HepG2 (cell line): ENCODE results near the gene TMEM107. TPM values are rescaled to one million over a fixed set of nuclear protein-coding genes. Genes with fewer than 3 reads are reported as not detected.

ENCODE experiments used
- CEBPG ChIP-seq: IDR thresholded peaks from 2 replicates; pipeline ENCODE4 v1.6.1; 2016
- HOXA5 ChIP-seq: sonication (generic); formaldehyde crosslinking; IDR thresholded peaks from 2 replicates; pipeline ENCODE4 v1.4.0; 2020; ENCODE audit warnings: missing genetic modification reagents
- KDM1A ChIP-seq: IDR thresholded peaks from 2 replicates; pipeline ENCODE4 v1.6.1; 2016; ENCODE audit warnings: missing compliant biosample characterization
- NCOA1 ChIP-seq: sonication (generic); formaldehyde crosslinking; IDR thresholded peaks from 2 replicates; pipeline ENCODE4 v1.9.0; 2021; ENCODE audit warnings: missing genetic modification reagents
- PCBP1 ChIP-seq: fragments of 200-400 bp; formaldehyde crosslinking; IDR thresholded peaks from 2 replicates; pipeline ENCODE4 v1.6.1; 2017; ENCODE audit warnings: mild to moderate bottlenecking, low read depth, low read length, borderline replicate concordance
- TOPORS ChIP-seq: sonication (generic); formaldehyde crosslinking; IDR thresholded peaks from 2 replicates; pipeline ENCODE4 v1.8.0; 2023; ENCODE audit warnings: mild to moderate bottlenecking, missing genetic modification reagents
- ZFP82 ChIP-seq: sonication (generic); formaldehyde crosslinking; IDR thresholded peaks from 2 replicates; pipeline ENCODE4 v1.5.1; 2020; ENCODE audit warnings: mild to moderate bottlenecking, missing genetic modification reagents, borderline replicate concordance
- ZNF234 ChIP-seq: sonication (generic); formaldehyde crosslinking; conservative IDR thresholded peaks from 2 replicates; pipeline ENCODE4 v1.5.1; 2020; ENCODE audit warnings: mild to moderate bottlenecking, missing genetic modification reagents
- ZNF564 ChIP-seq: sonication (generic); formaldehyde crosslinking; IDR thresholded peaks from 2 replicates; pipeline ENCODE4 v1.8.1; 2023; ENCODE audit warnings: mild to moderate bottlenecking, missing genetic modification reagents
- ZSCAN12 ChIP-seq: sonication (generic); formaldehyde crosslinking; IDR thresholded peaks from 2 replicates; pipeline ENCODE4 v1.9.0; 2021; ENCODE audit warnings: mild to moderate bottlenecking, missing genetic modification reagents
- polyA plus RNA-seq, 8 experiments: library from polyadenylated mRNA; depleted of rRNA in 3 of 8; stranded (reverse) in 7 of 8; unstranded in 1 of 8; fragments of >200 nt; fragmentation: Illumina TruSeq in 4 of 8; extraction: Trizol in 4 of 8; gene quantifications; 2 replicates each; pipeline versions ENCODE4 v1.2.1 to v1.2.3, GENCODE V29; 2011 to 2016; ENCODE audit warnings: low read depth in 4 of 8, missing spikeins in 1 of 8, mixed read lengths in 1 of 8; ENCODE audit not compliant: insufficient read depth in 1 of 8
- total RNA-seq, 5 experiments: library from RNA; depleted of rRNA; stranded (reverse); fragments of >200 nt; fragmentation: Illumina TruSeq; extraction: Trizol; gene quantifications; 2 replicates each; pipeline ENCODE4 v1.2.3, GENCODE V29; 2016; ENCODE audit warnings: low read depth in 1 of 5
- TF ChIP-seq, protein P1 (sequence below): sonication (generic); formaldehyde crosslinking; conservative IDR thresholded peaks from 2 replicates; pipeline ENCODE4 v1.4.0; 2020; ENCODE audit warnings: missing genetic modification reagents
- TF ChIP-seq, protein P2 (sequence below): sonication (generic); formaldehyde crosslinking; IDR thresholded peaks from 2 replicates; pipeline ENCODE4 v1.4.0; 2020; ENCODE audit warnings: missing genetic modification reagents, borderline replicate concordance
- TF ChIP-seq, protein P3 (sequence below): sonication (generic); formaldehyde crosslinking; IDR thresholded peaks from 2 replicates; pipeline ENCODE4 v1.4.0; 2020; ENCODE audit warnings: missing genetic modification reagents, mild to moderate bottlenecking, borderline replicate concordance
- TF ChIP-seq, protein P4 (sequence below): IDR thresholded peaks from 2 replicates; pipeline ENCODE4 v1.6.1; 2018; ENCODE audit warnings: missing genetic modification reagents
- TF ChIP-seq, protein P5 (sequence below): sonication (generic); formaldehyde crosslinking; IDR thresholded peaks from 2 replicates; pipeline ENCODE4 v1.5.1; 2020; ENCODE audit warnings: mild to moderate bottlenecking, missing genetic modification reagents, borderline replicate concordance

Gene TMEM107
- total and polyA plus RNA-seq, 2 of the 13 experiments (the other 11 are each of a cell fraction or from before 2014, with no cell fraction given), result 7.2 to 15.3 TPM

DNA sequence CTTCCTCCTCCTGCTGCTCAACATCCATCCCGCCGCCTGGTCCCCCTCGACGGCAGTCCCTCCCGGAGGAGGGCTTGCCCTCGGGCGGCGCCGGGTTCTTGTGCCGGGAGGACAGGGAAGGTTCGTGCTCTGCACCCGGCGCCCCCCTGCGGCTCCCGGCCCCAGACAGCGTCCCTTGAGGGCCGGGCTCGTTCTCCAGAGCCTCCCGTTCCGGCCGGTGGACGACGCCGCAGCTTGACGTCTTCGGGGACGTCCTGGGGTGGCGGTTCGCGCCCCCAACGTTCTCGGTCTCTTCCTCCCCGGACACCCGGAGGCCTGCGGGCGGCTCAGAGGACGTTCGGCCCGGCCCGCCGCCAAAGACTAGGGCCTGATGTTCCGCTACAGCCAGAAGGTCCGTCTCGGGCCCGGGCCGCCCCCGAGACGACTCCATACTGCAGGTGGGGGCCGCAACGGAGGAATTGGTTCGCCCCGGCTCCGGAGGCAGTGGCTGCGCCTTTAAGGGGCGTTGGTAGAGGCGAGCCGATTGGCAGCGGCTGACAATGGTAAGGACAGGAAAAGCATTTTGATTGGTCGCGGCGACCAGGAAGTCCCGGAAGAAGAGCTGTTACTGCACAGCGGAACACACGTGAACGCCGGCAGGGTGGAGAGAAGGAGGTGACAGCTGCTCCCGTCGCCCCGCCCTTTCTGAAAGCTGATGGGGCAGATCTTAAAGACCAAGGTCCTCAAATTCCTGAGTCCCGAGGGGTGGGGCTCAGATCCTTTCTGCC, 13.7 kb upstream of the TMEM107 start, which contains the start of gene BORCS6 (continued):
- TF ChIP-seq, protein P1, sequence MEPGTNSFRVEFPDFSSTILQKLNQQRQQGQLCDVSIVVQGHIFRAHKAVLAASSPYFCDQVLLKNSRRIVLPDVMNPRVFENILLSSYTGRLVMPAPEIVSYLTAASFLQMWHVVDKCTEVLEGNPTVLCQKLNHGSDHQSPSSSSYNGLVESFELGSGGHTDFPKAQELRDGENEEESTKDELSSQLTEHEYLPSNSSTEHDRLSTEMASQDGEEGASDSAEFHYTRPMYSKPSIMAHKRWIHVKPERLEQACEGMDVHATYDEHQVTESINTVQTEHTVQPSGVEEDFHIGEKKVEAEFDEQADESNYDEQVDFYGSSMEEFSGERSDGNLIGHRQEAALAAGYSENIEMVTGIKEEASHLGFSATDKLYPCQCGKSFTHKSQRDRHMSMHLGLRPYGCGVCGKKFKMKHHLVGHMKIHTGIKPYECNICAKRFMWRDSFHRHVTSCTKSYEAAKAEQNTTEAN (CRISPR knock-in tag), result 0 out of 2 replicates have a peak, but pooled peaks have one; percentile 27
- TF ChIP-seq NCOA1, result no peak
- TF ChIP-seq, protein P2, sequence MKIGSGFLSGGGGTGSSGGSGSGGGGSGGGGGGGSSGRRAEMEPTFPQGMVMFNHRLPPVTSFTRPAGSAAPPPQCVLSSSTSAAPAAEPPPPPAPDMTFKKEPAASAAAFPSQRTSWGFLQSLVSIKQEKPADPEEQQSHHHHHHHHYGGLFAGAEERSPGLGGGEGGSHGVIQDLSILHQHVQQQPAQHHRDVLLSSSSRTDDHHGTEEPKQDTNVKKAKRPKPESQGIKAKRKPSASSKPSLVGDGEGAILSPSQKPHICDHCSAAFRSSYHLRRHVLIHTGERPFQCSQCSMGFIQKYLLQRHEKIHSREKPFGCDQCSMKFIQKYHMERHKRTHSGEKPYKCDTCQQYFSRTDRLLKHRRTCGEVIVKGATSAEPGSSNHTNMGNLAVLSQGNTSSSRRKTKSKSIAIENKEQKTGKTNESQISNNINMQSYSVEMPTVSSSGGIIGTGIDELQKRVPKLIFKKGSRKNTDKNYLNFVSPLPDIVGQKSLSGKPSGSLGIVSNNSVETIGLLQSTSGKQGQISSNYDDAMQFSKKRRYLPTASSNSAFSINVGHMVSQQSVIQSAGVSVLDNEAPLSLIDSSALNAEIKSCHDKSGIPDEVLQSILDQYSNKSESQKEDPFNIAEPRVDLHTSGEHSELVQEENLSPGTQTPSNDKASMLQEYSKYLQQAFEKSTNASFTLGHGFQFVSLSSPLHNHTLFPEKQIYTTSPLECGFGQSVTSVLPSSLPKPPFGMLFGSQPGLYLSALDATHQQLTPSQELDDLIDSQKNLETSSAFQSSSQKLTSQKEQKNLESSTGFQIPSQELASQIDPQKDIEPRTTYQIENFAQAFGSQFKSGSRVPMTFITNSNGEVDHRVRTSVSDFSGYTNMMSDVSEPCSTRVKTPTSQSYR (CRISPR knock-in tag), result no peak
- TF ChIP-seq ZFP82 (CRISPR knock-in tag), result no peak
- no peak for TF ChIP-seq HOXA5 (CRISPR knock-in tag)
- 0 out of 2 replicates have a peak, but pooled peaks have one; percentile 16 for TF ChIP-seq ZNF564
- TF ChIP-seq, protein P3, sequence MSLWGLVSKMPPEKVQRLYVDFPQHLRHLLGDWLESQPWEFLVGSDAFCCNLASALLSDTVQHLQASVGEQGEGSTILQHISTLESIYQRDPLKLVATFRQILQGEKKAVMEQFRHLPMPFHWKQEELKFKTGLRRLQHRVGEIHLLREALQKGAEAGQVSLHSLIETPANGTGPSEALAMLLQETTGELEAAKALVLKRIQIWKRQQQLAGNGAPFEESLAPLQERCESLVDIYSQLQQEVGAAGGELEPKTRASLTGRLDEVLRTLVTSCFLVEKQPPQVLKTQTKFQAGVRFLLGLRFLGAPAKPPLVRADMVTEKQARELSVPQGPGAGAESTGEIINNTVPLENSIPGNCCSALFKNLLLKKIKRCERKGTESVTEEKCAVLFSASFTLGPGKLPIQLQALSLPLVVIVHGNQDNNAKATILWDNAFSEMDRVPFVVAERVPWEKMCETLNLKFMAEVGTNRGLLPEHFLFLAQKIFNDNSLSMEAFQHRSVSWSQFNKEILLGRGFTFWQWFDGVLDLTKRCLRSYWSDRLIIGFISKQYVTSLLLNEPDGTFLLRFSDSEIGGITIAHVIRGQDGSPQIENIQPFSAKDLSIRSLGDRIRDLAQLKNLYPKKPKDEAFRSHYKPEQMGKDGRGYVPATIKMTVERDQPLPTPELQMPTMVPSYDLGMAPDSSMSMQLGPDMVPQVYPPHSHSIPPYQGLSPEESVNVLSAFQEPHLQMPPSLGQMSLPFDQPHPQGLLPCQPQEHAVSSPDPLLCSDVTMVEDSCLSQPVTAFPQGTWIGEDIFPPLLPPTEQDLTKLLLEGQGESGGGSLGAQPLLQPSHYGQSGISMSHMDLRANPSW (CRISPR knock-in tag), result no peak
- TF ChIP-seq ZSCAN12 (CRISPR knock-in tag), result no peak
- TF ChIP-seq TOPORS, result no peak; the same call in 1 of the 2 replicates
- TF ChIP-seq PCBP1, result 0 out of 2 replicates have a peak, but pooled peaks have one; percentile 61
- TF ChIP-seq ZNF234 (CRISPR knock-in tag), result 0 out of 2 replicates have a peak, but pooled peaks have one; percentile 17
- TF ChIP-seq, protein P4, sequence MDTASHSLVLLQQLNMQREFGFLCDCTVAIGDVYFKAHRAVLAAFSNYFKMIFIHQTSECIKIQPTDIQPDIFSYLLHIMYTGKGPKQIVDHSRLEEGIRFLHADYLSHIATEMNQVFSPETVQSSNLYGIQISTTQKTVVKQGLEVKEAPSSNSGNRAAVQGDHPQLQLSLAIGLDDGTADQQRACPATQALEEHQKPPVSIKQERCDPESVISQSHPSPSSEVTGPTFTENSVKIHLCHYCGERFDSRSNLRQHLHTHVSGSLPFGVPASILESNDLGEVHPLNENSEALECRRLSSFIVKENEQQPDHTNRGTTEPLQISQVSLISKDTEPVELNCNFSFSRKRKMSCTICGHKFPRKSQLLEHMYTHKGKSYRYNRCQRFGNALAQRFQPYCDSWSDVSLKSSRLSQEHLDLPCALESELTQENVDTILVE, result 0 out of 2 replicates have a peak, but pooled peaks have one; percentile 29
- TF ChIP-seq CEBPG (CRISPR knock-in tag), result no peak
- TF ChIP-seq KDM1A, result no peak
- TF ChIP-seq, protein P5, sequence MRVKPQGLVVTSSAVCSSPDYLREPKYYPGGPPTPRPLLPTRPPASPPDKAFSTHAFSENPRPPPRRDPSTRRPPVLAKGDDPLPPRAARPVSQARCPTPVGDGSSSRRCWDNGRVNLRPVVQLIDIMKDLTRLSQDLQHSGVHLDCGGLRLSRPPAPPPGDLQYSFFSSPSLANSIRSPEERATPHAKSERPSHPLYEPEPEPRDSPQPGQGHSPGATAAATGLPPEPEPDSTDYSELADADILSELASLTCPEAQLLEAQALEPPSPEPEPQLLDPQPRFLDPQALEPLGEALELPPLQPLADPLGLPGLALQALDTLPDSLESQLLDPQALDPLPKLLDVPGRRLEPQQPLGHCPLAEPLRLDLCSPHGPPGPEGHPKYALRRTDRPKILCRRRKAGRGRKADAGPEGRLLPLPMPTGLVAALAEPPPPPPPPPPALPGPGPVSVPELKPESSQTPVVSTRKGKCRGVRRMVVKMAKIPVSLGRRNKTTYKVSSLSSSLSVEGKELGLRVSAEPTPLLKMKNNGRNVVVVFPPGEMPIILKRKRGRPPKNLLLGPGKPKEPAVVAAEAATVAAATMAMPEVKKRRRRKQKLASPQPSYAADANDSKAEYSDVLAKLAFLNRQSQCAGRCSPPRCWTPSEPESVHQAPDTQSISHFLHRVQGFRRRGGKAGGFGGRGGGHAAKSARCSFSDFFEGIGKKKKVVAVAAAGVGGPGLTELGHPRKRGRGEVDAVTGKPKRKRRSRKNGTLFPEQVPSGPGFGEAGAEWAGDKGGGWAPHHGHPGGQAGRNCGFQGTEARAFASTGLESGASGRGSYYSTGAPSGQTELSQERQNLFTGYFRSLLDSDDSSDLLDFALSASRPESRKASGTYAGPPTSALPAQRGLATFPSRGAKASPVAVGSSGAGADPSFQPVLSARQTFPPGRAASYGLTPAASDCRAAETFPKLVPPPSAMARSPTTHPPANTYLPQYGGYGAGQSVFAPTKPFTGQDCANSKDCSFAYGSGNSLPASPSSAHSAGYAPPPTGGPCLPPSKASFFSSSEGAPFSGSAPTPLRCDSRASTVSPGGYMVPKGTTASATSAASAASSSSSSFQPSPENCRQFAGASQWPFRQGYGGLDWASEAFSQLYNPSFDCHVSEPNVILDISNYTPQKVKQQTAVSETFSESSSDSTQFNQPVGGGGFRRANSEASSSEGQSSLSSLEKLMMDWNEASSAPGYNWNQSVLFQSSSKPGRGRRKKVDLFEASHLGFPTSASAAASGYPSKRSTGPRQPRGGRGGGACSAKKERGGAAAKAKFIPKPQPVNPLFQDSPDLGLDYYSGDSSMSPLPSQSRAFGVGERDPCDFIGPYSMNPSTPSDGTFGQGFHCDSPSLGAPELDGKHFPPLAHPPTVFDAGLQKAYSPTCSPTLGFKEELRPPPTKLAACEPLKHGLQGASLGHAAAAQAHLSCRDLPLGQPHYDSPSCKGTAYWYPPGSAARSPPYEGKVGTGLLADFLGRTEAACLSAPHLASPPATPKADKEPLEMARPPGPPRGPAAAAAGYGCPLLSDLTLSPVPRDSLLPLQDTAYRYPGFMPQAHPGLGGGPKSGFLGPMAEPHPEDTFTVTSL (CRISPR knock-in tag), result no peak; the same call in 1 of the 2 replicates
